Activated naive CD4-positive, alpha-beta T cell treated with anti-CD3 and anti-CD28 coated beads, Interleukin-2, amount 50 U/mL, for 16 hours (primary cell): ENCODE measurements around the gene SIPA1L2.

Source experiments
- DNase-seq: peaks from one replicate; pipeline ENCODE4 v3.0.0-alpha.2; 2020

SIPA1L2 gene

DNA sequence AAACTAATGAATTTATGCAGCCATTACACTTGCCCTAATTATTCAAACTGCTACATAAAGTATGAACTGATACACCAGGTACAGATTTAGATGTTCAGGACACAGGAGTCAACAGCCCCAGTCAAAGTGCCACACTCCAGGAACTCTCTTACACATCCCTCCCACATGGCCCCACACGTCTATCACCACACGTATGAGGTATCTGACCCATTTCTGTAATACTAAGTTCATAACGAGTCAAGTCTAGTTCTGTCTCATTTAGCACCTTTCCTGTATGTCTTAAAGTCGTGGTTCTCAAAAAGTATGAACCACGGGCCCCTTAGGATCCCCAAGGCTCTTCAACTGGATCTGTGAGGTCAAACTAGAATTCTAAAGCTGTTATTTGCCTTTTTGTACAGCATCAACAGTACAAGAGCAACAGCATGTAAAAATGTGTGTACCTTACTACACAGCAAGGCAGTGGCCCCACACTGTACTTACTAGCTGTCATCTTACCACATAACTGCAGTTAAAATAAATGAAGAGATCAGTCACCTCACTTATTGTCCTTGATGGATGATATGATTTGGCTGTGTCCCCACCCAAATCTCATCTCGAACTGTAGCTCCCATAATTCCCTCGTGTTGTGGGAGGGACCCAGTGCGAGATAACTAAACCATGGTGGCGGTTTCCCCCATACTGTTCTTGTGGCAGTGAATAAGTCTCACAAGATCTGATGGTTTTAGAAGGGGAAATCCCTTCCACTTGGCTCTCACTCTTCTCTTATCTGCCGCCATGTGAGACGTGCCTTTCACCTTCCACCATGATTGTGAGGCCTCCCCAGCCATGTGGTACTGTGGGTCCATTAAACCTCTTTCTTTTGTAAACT, 42.6 kb downstream of the SIPA1L2 start:
- DNase-seq, result no peak

DNA sequence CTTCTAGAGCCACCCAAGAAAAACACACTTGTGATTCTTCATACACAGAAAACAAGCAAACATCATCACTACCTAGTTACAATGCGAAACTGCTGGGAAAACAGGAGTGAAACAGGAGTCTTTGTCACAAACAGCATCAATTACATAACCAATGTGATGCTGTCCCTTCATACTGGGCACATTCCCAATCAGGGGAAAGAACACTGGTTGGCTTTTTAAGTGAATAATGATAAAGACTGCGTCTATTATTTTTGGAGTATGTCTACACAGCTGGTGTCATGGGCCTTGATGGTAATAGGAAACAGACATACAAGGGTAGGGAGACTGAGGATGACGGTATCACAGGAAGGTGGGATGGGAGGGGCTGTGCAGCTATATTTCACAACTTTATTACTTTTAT, 43.3 kb downstream of the SIPA1L2 start:
- no peak for DNase-seq

DNA sequence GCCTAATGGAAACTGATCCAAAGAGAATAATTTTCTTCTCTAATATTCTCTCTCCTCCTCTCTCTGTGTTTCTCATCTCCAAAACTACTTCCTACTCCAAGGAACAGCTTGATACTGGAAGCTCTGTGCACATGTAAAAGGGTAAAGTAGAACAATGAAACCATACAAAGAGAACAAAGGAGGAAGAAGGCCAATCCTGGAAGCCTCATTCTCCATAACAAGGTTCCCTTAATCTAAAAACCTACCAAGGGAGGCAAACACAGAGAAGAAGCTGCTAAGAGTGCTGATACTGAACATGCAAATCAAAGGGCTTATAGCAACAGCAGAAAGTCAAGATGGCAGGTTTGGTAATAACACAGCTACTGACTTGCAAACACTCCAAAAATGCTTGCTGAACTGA, 44.4 kb downstream of the SIPA1L2 start:
- no peak for DNase-seq

DNA sequence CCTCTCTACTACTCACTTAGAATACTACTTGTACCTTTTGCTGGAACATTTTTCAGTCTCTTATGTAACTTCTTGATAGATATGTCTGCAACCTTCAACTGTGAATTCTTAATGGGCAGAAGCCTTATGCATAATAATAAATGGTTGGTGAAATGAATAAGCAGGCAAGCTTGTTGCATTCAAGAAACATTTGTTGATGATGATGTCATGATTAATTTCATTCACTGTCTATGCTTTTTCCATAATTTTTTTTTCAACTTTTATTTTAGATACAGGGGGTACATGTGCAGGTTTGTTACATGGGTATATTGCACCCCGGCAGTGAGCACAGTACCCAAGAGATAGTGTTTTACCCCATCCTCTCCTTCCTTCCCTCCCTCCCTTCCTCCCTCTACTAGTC, 48.0 kb downstream of the SIPA1L2 start:
- no peak for DNase-seq
